Mesodermal cell (in vitro differentiated cells): ENCODE results near the gene GCDH. TPM values are rescaled to one million over a fixed set of nuclear protein-coding genes. Genes with fewer than 3 reads are reported as not detected.
A peak's percentile ranks its signal among the peaks of the same experiment; 100 is the strongest.
"Not testable (repeated sequence)": the region's sequence is repeated elsewhere in the genome, so short reads cannot be mapped to it uniquely, and the experiment has no call there.

Source experiments
- H3K27ac ChIP-seq: 2 replicates; pipeline ENCODE4 v1.7.0; 2013; ENCODE audit warnings: mild to moderate bottlenecking, low read depth, low read length, moderate library complexity; ENCODE audit not compliant: severe bottlenecking
- H3K36me3 ChIP-seq: 2 replicates; pipeline ENCODE4 v1.7.1; 2013; ENCODE audit warnings: mild to moderate bottlenecking, low read length, moderate library complexity; ENCODE audit not compliant: control insufficient read depth, insufficient read depth
- H3K4me1 ChIP-seq: one replicate; pipeline ENCODE4 v1.7.1; 2013; ENCODE audit warnings: mild to moderate bottlenecking, low read length; ENCODE audit not compliant: insufficient read depth, control insufficient read depth, poor library complexity, severe bottlenecking
- H3K4me3 ChIP-seq: 2 replicates; pipeline ENCODE4 v1.7.0; 2013; ENCODE audit warnings: low read length, control low read depth, mild to moderate bottlenecking; ENCODE audit not compliant: insufficient read depth, poor library complexity, severe bottlenecking; ENCODE audit errors: extremely low read depth
- H3K9me3 ChIP-seq: 2 replicates; pipeline ENCODE4 v1.7.1; 2013; ENCODE audit warnings: mild to moderate bottlenecking, low read length, moderate library complexity; ENCODE audit not compliant: control insufficient read depth
- WGBS, 2 experiments: methylation state at CpG; one replicate each; pipeline ENCODE4 v1.1.5; 2013; ENCODE audit warnings: missing lambda C conversion rate in 2 of 2; ENCODE audit not compliant: insufficient coverage in 2 of 2; 5-methylcytosine and 5-hydroxymethylcytosine counted together
- polyA plus RNA-seq, 2 experiments: library from polyadenylated mRNA; stranded (reverse); fragments of 50-300 nt; gene quantifications; one replicate each; pipeline ENCODE4 v1.2.3, GENCODE V29; 2013

Gene GCDH
- polyA plus RNA-seq (2013, experiment 1 of 2) = 21.0 TPM
- 17.6 TPM for polyA plus RNA-seq (2013, experiment 2 of 2)

DNA sequence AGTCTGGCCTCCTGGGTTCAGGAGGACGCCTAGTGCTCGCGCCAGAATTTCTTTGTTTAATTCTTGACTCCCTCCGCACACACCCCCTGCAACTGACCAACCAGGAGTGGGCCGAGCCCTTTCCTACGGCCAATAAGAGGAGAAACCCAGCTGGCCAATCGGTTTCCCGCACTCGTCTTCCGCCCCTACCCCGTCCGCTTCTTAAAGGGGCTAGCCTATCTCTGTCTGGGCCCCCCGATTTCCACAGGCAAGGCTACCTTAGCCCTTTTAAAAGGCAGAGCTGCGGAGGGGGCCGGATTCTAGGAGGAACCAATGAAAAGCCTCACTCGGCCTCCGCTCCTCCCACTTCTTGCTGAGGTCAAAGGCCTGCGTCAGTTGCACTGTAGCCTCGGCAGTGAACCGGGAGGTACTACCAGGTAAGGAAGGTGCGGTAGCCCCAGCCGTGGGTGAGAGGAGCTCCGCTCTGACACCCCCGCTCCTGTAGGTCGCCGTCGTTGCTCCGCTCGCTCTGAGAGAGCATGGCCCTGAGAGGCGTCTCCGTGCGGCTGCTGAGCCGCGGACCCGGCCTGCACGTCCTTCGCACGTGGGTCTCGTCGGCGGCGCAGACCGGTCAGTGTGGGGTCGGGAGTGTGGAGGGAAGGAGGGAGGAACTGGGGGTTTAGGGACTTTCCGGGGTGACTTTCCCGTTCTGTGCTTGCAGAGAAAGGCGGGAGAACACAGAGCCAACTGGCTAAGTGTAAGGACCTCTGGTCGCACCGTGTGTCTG is at the start of gene GCDH:
Gene GCDH, plus strand, starts transcription at position 374 of the 766 bp plus-strand sequence. Its CDS starts 145 bp downstream, at position 519.
- Histone ChIP-seq H3K27ac (peak within 1 kb of the TSS; percentile 84), H3K36me3 (peaks cover 9% of the 10 kb centered on the region), H3K9me3 (no peaks in the 10 kb centered on the region), H3K4me3 (peak within 1 kb of the TSS; percentile 59), H3K4me1 (no peaks in the 10 kb centered on the region)
- WGBS, 2 experiments = 0 to 1% methylated on average over 28 to 38 of the region's 49 CpGs

DNA sequence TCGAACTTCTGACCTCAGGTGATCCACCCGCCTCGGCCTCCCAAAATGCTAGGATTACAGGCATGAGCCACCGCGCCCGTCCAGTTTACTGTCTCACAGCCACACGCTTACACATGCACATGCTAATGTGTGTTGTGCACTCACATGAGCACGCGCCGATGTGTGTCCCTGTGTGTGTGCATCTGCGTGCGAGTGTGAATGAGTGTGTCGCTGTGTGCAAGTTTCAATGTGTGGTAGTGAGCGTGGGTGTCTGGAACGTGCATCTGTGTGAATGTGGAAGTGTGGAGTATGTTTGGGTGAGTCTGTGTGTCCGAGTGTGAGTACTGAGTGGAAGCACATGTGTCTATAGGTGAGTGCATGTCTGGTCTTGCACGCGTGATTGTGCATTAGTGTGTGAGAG is 48.4 kb upstream of the GCDH start:
- H3K4me1 ChIP-seq = no peaks in the 10 kb centered on the region

DNA sequence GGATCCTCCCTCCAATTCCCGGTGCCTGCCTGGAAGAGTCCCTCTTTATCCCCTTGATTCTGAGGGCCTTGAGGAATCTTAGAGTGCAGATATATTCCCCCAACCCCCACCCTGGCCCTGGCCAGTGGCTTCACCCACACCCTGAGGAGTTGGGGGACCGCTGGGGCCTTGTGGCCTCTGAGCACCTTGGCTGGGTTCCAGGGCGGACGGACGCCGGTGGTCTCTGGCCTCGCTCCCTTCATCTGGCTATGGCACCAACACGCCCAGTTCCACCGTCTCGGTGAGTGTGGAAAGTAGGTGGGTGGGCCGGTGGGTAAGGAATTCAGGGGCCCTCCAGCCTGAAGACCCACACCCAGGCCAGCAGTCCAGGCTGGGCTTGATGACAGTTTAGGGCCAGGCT is 47.6 kb upstream of the GCDH start:
- Histone ChIP-seq H3K36me3 (no peaks in the 10 kb centered on the region), H3K4me3 (no peak overlapping the region), H3K4me1 (no peaks in the 10 kb centered on the region), H3K27ac (no peak overlapping the region), H3K9me3 (no peaks in the 10 kb centered on the region)
- WGBS, 2 experiments = 88 to 96% methylated on average over 6 to 10 of the region's 11 CpGs

More for the DNA sequence above, 48.4 kb upstream of the GCDH start:
- H3K36me3 ChIP-seq = no peaks in the 10 kb centered on the region
- no peaks in the 10 kb centered on the region for H3K9me3 ChIP-seq
- 95 to 96% methylated on average over 18 of the region's 18 CpGs for WGBS, 2 experiments
- H3K27ac ChIP-seq = no peak overlapping the region
- no peak overlapping the region for H3K4me3 ChIP-seq

DNA sequence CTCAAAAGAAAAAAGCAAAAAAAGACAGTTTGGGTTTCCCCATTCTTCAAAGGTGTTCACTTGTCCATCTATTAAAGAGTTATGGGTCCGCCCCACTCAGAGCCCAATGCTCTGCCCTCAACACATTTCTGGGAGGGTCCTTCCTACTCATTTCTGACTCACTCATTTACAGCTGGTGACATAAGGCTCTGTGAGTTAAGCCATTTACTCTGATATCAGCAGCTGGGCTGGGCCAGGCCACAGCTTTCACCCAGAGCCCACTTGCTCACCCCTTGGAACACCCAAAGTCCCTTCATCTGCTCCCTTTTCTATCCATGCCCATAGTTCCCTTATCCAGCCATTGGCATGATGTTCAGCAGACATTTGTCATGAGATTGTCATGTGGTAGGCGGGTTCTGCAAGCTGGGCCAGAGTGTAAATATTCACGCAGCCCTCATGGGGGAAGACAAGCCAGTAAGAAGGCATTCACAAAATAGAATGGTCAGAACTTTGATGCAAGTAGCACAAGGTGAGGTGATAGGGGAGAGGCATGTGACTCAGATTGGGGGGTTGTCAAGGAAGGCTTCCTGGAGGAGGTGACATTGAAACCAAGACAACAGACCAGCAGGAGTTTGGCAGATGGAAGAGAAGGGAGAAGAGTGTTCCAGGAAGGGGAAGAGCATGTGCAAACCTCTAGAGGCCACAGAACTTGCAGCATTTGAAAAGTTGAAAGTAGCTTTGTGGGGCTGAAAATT is 46.8 kb upstream of the GCDH start:
- no peaks in the 10 kb centered on the region for H3K36me3 ChIP-seq
- WGBS, 2 experiments = 96% methylated on average over 3 of the region's 3 CpGs
- no peak overlapping the region for H3K4me3 ChIP-seq
- H3K27ac ChIP-seq = no peak overlapping the region
- no peaks in the 10 kb centered on the region for H3K9me3 ChIP-seq
- H3K4me1 ChIP-seq = no peaks in the 10 kb centered on the region

DNA sequence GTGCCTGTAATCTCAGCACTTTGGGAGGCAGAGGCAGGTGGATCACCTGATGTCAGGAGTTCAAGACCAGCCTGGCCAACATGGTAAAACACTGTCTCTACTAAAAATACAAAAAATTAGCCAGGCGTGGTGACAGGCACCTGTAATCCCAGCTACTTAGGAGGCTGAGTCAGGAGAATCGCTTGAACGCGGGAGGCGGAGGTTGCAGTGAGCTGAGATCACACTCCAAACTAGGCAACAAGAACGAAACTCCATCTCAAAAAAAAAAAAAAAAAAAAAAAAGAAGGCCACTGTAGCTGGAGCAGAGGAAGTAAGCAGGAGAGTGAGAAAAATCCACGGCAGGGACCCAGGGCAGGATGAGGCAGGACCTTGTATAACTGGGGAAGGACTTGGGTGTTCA is 44.3 kb upstream of the GCDH start:
- not testable (repeated sequence) for H3K36me3 ChIP-seq, H3K9me3 ChIP-seq, H3K27ac ChIP-seq, H3K4me3 ChIP-seq, H3K4me1 ChIP-seq
- WGBS, 2 experiments = 93 to 100% methylated on average over 2 of the region's 7 CpGs

DNA sequence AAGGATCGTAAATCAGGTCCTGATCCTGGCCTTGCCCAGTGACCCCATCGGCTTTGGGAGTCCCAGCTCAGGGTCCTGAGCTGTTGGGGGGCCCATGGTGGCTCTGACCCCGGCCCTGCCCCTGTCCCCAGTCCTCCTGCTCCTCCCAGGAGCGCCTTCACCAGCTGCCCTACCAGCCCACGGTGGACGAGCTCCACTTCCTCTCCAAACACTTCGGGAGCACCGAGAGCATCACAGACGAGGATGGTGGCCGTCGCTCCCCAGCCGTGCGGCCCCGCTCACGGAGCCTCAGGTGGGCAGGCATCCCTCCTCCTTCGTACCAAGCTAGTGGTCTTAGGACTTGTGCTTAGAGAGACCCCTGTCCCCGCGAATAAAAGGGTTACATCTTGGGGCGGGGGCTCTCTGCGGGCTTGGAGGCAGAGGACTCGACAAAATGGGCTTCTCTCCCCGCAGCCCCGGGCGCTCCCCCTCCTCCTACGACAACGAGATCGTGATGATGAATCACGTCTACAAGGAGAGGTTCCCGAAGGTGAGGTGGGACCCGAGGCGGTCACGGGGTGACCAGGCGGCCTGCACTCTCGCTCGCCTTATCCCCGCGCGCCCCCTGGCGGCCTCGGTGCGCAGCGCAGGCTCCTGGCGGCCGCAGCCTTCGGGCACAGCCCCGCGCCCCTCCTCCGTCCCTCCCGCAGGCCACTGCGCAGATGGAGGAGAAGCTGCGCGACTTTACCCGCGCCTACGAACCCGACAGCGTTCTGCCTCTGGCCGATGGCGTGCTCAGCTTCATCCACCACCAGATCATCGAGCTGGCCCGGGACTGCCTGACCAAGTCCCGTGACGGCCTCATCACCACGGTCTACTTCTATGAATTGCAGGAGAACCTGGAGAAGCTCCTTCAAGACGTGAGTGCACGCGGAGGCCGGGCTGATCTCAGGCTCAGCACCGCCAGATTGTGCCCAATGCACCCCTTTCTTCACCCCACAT is 43.5 kb upstream of the GCDH start:
- Histone ChIP-seq H3K4me1 (no peaks in the 10 kb centered on the region), H3K36me3 (no peaks in the 10 kb centered on the region), H3K27ac (no peak overlapping the region), H3K4me3 (no peak overlapping the region), H3K9me3 (no peaks in the 10 kb centered on the region)
- 30 to 39% methylated on average over 59 to 61 of the region's 69 CpGs for WGBS, 2 experiments

DNA sequence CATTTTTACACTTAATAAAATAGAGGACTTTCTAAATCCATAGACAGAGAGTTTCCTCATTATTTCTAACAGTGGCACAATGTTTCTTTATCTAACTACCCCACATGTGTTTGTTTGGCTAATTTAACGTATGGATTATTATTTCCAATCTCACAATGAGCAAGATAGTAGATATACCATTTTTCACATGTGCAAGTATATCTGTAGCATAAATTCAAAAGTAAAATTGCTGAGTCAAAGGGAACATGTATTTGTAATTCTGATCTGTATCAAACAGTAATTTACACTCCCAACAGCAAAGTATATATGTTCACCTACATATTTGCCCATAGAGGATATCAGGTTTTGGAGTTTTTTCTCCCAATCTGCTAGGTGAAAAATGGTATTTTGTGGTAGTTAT is 34.3 kb upstream of the GCDH start:
- no peaks in the 10 kb centered on the region for H3K4me1 ChIP-seq
- H3K4me3 ChIP-seq = no peak overlapping the region
- H3K27ac ChIP-seq = no peak overlapping the region
- H3K9me3 ChIP-seq = no peaks in the 10 kb centered on the region
- H3K36me3 ChIP-seq = no peaks in the 10 kb centered on the region
- no CpG with 5 or more reads among the region's 1 CpG for WGBS, 2 experiments

DNA sequence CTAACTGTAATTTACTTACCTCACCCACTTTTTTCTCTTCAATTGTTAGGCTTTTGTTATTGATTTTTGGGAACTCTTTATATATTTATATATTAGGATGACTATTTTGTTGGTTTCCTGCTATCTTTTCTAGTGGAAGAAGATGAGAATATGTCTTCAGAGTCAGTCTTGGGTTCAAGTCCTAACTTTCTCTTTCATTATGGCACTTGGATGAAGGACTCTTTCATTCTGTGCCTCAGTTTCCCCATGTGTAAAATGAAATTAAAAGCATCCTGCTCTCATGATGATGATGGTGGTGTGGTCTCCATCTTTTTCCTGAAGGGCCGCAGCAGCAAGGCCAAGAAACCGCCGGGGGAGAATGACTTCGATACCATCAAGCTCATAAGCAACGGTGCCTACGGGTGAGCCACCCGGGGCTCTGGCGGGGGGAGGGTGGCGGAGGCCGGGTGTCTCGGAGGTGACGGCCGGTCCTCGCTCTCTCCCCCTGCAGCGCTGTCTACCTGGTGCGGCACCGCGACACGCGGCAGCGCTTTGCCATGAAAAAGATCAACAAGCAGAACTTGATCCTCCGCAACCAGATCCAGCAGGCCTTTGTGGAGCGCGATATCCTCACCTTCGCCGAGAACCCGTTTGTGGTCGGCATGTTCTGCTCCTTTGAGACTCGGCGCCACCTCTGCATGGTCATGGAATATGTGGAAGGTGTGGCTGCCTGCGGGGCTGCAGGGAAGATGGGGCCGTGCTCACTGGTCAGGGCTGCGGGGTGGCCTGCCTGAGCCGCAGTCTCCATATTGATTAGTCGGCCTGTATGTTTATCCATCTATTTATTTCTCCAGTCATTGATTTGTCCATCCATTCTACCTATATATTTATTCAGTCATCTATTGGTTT is 32.7 kb upstream of the GCDH start:
- no peak overlapping the region for H3K4me3 ChIP-seq
- no peaks in the 10 kb centered on the region for H3K36me3 ChIP-seq
- no peaks in the 10 kb centered on the region for H3K9me3 ChIP-seq
- H3K4me1 ChIP-seq = no peaks in the 10 kb centered on the region
- no peak overlapping the region for H3K27ac ChIP-seq
- WGBS, 2 experiments = 92 to 97% methylated on average over 28 to 31 of the region's 35 CpGs

DNA sequence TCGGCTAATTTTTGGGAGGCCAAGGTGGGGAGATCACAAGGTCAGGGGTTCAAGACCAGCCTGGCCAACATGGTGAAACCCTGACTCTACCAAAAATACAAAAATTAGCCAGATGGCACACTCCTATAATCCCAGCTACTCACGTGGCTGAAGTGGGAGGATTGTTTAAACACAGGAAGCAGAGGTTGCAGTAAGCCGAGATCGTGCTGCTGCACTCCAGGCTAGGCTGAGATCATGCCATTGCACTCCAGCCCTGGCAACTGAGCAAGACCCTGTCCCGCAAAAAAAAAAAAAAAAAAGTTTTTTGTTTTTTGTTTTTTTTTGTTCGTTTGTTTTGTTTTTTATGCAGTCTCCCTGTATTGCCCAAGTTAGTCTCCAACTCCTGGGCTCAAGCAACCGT is 31.4 kb upstream of the GCDH start:
- WGBS, 2 experiments = 95 to 100% methylated on average over 5 of the region's 7 CpGs
- H3K27ac ChIP-seq = no peak overlapping the region
- no peaks in the 10 kb centered on the region for H3K4me1 ChIP-seq
- no peaks in the 10 kb centered on the region for H3K36me3 ChIP-seq
- no peaks in the 10 kb centered on the region for H3K9me3 ChIP-seq
- H3K4me3 ChIP-seq = no peak overlapping the region

DNA sequence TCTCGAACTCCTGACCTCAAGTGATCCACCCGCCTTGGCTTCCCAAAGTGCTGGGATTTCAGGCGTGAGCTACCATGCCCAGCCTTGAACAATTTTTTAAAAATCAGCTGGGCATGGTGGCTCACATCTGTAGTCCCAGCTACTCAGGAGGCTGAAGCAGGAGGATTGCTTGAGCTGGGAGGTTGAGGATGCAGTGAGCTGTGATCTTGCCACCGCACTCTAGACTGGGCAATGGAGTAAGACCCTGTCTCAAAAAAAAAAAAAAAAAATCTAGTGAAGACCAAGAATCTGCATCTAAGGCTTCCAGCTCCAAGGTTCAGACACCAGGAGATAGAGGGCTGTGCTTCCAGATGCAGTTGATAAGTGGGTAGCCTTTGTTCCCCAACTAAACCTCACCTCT is 26.8 kb upstream of the GCDH start:
- WGBS, 2 experiments = 89 to 92% methylated on average over 4 of the region's 4 CpGs
- Histone ChIP-seq H3K9me3 (no peaks in the 10 kb centered on the region), H3K36me3 (no peaks in the 10 kb centered on the region), H3K4me1 (no peaks in the 10 kb centered on the region), H3K4me3 (no peak overlapping the region), H3K27ac (no peak overlapping the region)
